ENCODE measurements around the gene EPHA6. TPM values are rescaled to one million over a fixed set of nuclear protein-coding genes. Genes with fewer than 3 reads are reported as not detected.

Gene EPHA6
- total RNA-seq, 1 experiment from 2014 or later = 1.2 TPM

DNA sequence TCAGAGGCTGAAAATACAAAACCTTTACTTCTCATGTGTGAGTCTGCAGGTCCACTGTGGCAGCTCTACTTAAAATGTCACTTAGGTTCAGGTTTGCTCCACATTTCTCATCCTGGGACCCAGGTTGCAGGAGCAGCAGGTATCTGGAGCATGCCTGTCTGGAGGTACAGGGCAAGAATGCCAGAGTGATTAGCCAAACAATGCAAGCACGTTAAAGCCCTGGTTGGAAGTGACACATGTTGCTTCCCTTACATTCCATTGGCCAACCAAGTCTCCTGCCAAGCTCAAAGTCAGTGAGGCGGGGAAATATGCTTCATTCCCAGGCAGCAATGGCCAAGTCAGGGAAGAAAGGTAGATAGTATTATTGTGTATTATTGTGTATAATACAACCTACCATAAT is 873.3 kb downstream of the EPHA6 start:
- Histone ChIP-seq H3K27ac (no peak overlapping the region), H3K4me3 (no peak overlapping the region), H3K4me1 (replicated peaks; ENCODE audit: insufficient read depth) (no peaks in the 10 kb centered on the region), H2AFZ (no peak overlapping the region), H4K20me1 (ENCODE audit: insufficient read depth) (no peaks in the 10 kb centered on the region), H3K9me2 (ENCODE audit: insufficient read depth) (peaks cover 9% of the 10 kb centered on the region; the same call in 1 of the 2 replicates), H3K79me2 (ENCODE audit: low read depth) (no peaks in the 10 kb centered on the region), H3K9me3 (ENCODE audit: insufficient read depth, low read depth) (0 out of 2 replicates have a peak, but pooled peaks cover 4% of the 10 kb centered on the region), H3K4me2 (no peak overlapping the region), H3K36me3 (ENCODE audit: low read depth) (no peaks in the 10 kb centered on the region), H3F3A (ENCODE audit: insufficient read depth, low read depth) (no peaks in the 10 kb centered on the region), H3K27me3 (ENCODE audit: insufficient read depth, low read depth) (no peaks in the 10 kb centered on the region)
- ChIA-PET POLR2A (ENCODE audit: unreplicated experiment) (no interaction called here), CTCF (no interaction called here)
- intact Hi-C loops (cut with micrococcal nuclease; ENCODE audit: unreplicated experiment) = no loop called here
- BruUV-seq (replicated peaks) = no TSS peak
- TF ChIP-seq CTCF (conservative IDR thresholded peaks at IDR 0.05) = no peak
- TF ChIP-seq EZH2 (IDR thresholded peaks at IDR 0.05; ENCODE audit: low read depth) = no peak
- DNase-seq = no peak

- intact Hi-C loops (cut with micrococcal nuclease; ENCODE audit: unreplicated experiment) = no loop called here
- Histone ChIP-seq H3K4me3 (no peak overlapping the region), H3F3A (ENCODE audit: insufficient read depth, low read depth) (no peaks in the 10 kb centered on the region), H3K4me2 (no peak overlapping the region), H2AFZ (no peak overlapping the region), H4K20me1 (ENCODE audit: insufficient read depth) (no peaks in the 10 kb centered on the region), H3K36me3 (ENCODE audit: low read depth) (no peaks in the 10 kb centered on the region), H3K79me2 (ENCODE audit: low read depth) (no peaks in the 10 kb centered on the region), H3K27ac (no peak overlapping the region), H3K4me1 (replicated peaks; ENCODE audit: insufficient read depth) (no peaks in the 10 kb centered on the region), H3K27me3 (ENCODE audit: insufficient read depth, low read depth) (no peaks in the 10 kb centered on the region), H3K9me3 (ENCODE audit: insufficient read depth, low read depth) (0 out of 2 replicates have a peak, but pooled peaks cover 4% of the 10 kb centered on the region), H3K9me2 (ENCODE audit: insufficient read depth) (peaks cover 9% of the 10 kb centered on the region; the same call in 1 of the 2 replicates)
- CTCF ChIA-PET = no interaction called here
- DNase-seq = no peak
- POLR2A ChIA-PET (ENCODE audit: unreplicated experiment) = interaction anchor here (0.6 kb wide), 1 partner anchor 1213 kb away, joined by 15 read pairs; the partner anchor contains the start of gene DCBLD2
- no TSS peak for BruUV-seq (replicated peaks)
- TF ChIP-seq CTCF (conservative IDR thresholded peaks at IDR 0.05) = no peak
- TF ChIP-seq EZH2 (IDR thresholded peaks at IDR 0.05; ENCODE audit: low read depth) = no peak
Measured at GRCh38 chr3:97689111-97689510, 874.7 kb downstream of the EPHA6 start.

DNA sequence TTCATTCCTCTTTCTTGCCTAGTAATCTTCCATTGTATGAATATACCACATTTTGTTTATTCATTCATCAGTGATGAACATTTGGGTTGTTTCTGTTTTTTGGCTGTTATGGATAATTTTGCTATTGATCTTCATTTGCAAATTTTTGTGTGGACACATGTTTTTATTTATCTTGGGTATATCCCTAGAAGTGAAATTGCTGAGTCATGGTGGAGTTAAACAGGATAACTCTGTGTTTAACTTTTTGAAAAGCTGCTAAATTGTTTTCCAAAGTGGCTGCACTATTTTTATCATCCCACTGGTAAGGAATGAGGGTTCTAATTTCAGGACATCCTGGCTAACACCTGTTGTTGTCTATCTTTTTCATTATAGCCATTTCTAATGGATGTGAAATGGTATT is 875.6 kb downstream of the EPHA6 start:
- TF ChIP-seq EZH2 (IDR thresholded peaks at IDR 0.05; ENCODE audit: low read depth) = no peak
- TF ChIP-seq CTCF (conservative IDR thresholded peaks at IDR 0.05) = no peak
- ChIA-PET CTCF (no interaction called here), POLR2A (ENCODE audit: unreplicated experiment) (no interaction called here)
- no TSS peak for BruUV-seq (replicated peaks)
- no peaks in the 10 kb centered on the region for H3K27me3 ChIP-seq (ENCODE audit: insufficient read depth, low read depth)
- no peaks in the 10 kb centered on the region for H3K79me2 ChIP-seq (ENCODE audit: low read depth)
- peaks cover 9% of the 10 kb centered on the region; the same call in 1 of the 2 replicates for H3K9me2 ChIP-seq (ENCODE audit: insufficient read depth)
- H3K4me1 ChIP-seq (replicated peaks; ENCODE audit: insufficient read depth) = no peaks in the 10 kb centered on the region
- H3K4me2 ChIP-seq = no peak overlapping the region
- H2AFZ ChIP-seq = peak overlapping the region; percentile 32
- intact Hi-C loops (cut with micrococcal nuclease; ENCODE audit: unreplicated experiment) = no loop called here
- no peak for DNase-seq
- no peaks in the 10 kb centered on the region for H3K36me3 ChIP-seq (ENCODE audit: low read depth)
- H4K20me1 ChIP-seq (ENCODE audit: insufficient read depth) = no peaks in the 10 kb centered on the region
- no peak overlapping the region for H3K27ac ChIP-seq
- H3F3A ChIP-seq (ENCODE audit: insufficient read depth, low read depth) = no peaks in the 10 kb centered on the region
- H3K4me3 ChIP-seq = no peak overlapping the region
- 0 out of 2 replicates have a peak, but pooled peaks cover 4% of the 10 kb centered on the region for H3K9me3 ChIP-seq (ENCODE audit: insufficient read depth, low read depth)
